Activated naive CD4-positive, alpha-beta T cell treated with anti-CD3 and anti-CD28 coated beads, Interleukin-2, amount 10 ng/mL, durations not matched to agents 5 hours and 36 hours (primary cell): ENCODE data around the gene FGD4. TPM values are rescaled to one million over a fixed set of nuclear protein-coding genes. Genes with fewer than 3 reads are reported as not detected.

Experiments used
- total RNA-seq, 2 experiments: library from RNA; stranded (reverse); gene quantifications; one replicate each; pipeline ENCODE4 v1.2.3, GENCODE V29; 2021

The FGD4 gene
- under 1 TPM; 0.17 to 0.28 TPM for total RNA-seq

DNA sequence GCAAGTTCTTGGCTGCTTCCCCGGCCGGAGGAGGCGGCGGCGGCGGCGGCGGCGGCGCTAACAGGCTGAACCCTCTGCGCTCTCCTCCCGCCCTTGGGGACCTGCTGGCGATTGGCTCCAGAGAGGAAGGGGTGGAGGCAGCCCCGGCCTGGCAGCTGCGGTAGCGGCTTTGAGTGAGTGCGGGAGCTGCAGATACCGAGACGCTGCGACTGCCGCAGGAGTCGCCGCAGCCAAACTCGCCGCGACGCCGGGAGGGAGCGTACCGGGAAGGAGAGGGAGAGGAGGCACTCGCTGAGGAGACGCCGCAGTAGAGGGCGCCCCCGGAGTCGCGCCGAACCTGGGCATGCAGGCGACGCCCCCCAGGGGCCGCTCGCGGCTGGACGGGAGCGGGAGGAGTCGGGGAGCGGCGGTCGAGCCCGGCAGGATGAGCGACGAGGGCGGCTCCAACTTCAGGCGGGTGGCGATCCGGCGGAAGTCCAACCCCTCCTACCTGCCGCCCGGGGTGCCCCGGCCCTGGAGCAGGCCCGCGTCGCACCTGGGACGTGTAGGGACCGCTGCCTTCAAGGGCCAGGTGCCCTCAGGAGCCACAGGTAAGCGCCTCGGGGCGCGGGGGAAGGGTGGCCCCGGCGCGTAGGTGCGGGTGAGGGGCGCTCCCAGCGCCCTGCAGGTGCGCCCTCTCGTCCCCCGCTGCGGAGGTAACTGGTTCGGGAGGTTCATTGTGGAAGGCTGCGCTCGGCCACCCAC is at the start of gene FGD4:
FGD4 (plus strand) TSS at position 189 of the 744 bp plus-strand sequence.

DNA sequence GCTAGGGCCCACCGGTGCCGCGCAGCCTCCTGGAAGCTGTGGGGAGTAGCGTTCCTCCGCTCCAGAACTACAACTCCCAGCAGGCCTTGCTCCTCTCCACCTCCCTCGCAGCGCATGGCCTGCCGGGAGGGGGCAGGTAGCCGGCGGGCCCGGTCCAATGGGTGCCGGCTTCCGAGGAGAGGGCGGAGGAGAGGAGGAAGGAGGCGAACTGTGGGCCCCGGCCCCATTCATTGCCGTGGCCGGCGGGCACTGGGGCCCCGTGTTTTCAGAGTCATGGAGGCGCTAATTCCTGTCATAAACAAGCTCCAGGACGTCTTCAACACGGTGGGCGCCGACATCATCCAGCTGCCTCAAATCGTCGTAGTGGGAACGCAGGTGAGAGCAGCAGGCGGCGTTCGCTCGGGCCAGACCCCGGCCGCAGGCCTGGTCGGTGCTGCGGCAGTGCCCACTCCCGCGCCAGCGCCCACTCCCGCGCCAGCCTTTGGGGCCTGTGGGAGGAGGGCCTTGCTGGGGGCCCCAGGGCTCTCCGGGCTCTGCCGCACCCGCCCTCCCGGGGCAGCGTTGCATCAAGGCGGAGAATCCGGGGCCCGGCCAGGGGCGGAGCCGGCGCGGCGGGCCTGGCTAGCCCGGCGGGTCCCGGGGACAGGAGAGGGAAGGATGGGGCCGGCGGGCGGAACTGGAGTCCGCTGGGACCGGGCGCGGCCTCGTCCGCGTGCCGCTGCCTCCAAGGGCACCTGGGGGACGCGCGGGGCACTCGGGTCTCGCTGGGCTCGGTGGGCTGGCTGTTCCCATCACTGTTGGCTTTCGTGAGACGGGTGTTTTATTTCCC is 279.9 kb downstream of the FGD4 start, which contains the start of gene DNM1L:
DNM1L (plus strand) TSS at position 211 of the 829 bp plus-strand sequence; CDS start at position 274, 63 bp downstream.

